HepG2 (cell line): Measurements from ENCODE around the gene IQCN. TPM values are rescaled to one million over a fixed set of nuclear protein-coding genes. Genes with fewer than 3 reads are reported as not detected.
A peak's percentile ranks its signal among the peaks of the same experiment; 100 is the strongest.

ENCODE experiments used
- ETV5 ChIP-seq: IDR thresholded peaks from 2 replicates; pipeline ENCODE4 v1.6.1; 2018; ENCODE audit warnings: missing biosample characterization, missing genetic modification reagents, inconsistent platforms, borderline replicate concordance
- GABPA ChIP-seq, 2 experiments: IDR thresholded peaks; 2 replicates each; pipeline ENCODE4 v1.6.1; 2011 to 2016; ENCODE audit warnings: low read depth in 2 of 2, low read length in 1 of 2, missing biosample characterization in 1 of 2, missing genetic modification characterization in 1 of 2
- HNRNPH1 ChIP-seq: fragments of 200-400 bp; formaldehyde crosslinking; optimal IDR thresholded peaks from 2 replicates; pipeline ENCODE3; 2017; ENCODE audit warnings: mild to moderate bottlenecking, low read depth, low read length
- NCOA5 ChIP-seq: sonication (generic); formaldehyde crosslinking; IDR thresholded peaks from 2 replicates; pipeline ENCODE4 v1.4.0; 2020; ENCODE audit warnings: missing genetic modification reagents
- RELA ChIP-seq: sonication (generic); formaldehyde crosslinking; IDR thresholded peaks from 2 replicates; pipeline ENCODE4 v1.4.0; 2020; ENCODE audit warnings: missing genetic modification reagents
- RFX5 ChIP-seq: IDR thresholded peaks from 2 replicates; pipeline ENCODE4 v1.6.1; 2011; ENCODE audit warnings: low read depth, low read length, improper control_type of control experiment
- ZNF264 ChIP-seq: sonication (generic); formaldehyde crosslinking; IDR thresholded peaks from 2 replicates; pipeline ENCODE4 v1.4.0; 2020; ENCODE audit warnings: missing genetic modification reagents
- ZNF383 ChIP-seq: sonication (generic); formaldehyde crosslinking; IDR thresholded peaks from 2 replicates; pipeline ENCODE4 v1.4.0; 2020; ENCODE audit warnings: missing genetic modification reagents, mild to moderate bottlenecking, borderline replicate concordance
- ZNF746 ChIP-seq: sonication (generic); formaldehyde crosslinking; IDR thresholded peaks from 2 replicates; pipeline ENCODE4 v1.8.0; 2022; ENCODE audit warnings: mild to moderate bottlenecking, missing genetic modification reagents
- polyA plus RNA-seq, 8 experiments: library from polyadenylated mRNA; depleted of rRNA in 3 of 8; stranded (reverse) in 7 of 8; unstranded in 1 of 8; fragments of >200 nt; fragmentation: Illumina TruSeq in 4 of 8; extraction: Trizol in 4 of 8; gene quantifications; 2 replicates each; pipeline versions ENCODE4 v1.2.1 to v1.2.3, GENCODE V29; 2011 to 2016; ENCODE audit warnings: low read depth in 4 of 8, missing spikeins in 1 of 8, mixed read lengths in 1 of 8; ENCODE audit not compliant: insufficient read depth in 1 of 8
- total RNA-seq, 5 experiments: library from RNA; depleted of rRNA; stranded (reverse); fragments of >200 nt; fragmentation: Illumina TruSeq; extraction: Trizol; gene quantifications; 2 replicates each; pipeline ENCODE4 v1.2.3, GENCODE V29; 2016; ENCODE audit warnings: low read depth in 1 of 5
- TF ChIP-seq, protein P1 (sequence below): IDR thresholded peaks from 2 replicates; pipeline ENCODE4 v1.6.1; 2016; ENCODE audit warnings: low read depth, control low read depth
- TF ChIP-seq, protein P2 (sequence below): sonication (generic); formaldehyde crosslinking; IDR thresholded peaks from 2 replicates; pipeline ENCODE4 v1.4.0; 2020; ENCODE audit warnings: missing genetic modification reagents, borderline replicate concordance
- TF ChIP-seq, protein P3 (sequence below): sonication (generic); formaldehyde crosslinking; IDR thresholded peaks from 2 replicates; pipeline ENCODE4 v1.4.0; 2020; ENCODE audit warnings: missing genetic modification reagents
- TF ChIP-seq, protein P4 (sequence below): sonication (generic); formaldehyde crosslinking; conservative IDR thresholded peaks from 2 replicates; pipeline ENCODE4 v1.4.0; 2020; ENCODE audit warnings: missing genetic modification reagents
- TF ChIP-seq, protein P5 (sequence below): sonication (generic); formaldehyde crosslinking; conservative IDR thresholded peaks from 2 replicates; pipeline ENCODE4 v1.8.0; 2022; ENCODE audit warnings: mild to moderate bottlenecking, moderate library complexity, missing genetic modification reagents
- TF ChIP-seq, protein P6 (sequence below): sonication (generic); formaldehyde crosslinking; IDR thresholded peaks from 2 replicates; pipeline ENCODE4 v1.4.0; 2020; ENCODE audit warnings: missing genetic modification reagents, borderline replicate concordance

The IQCN gene
- total and polyA plus RNA-seq, 2 of the 13 experiments (the other 11 are each of a cell fraction or from before 2014, with no cell fraction given): 0.04 to 0.18 TPM

DNA sequence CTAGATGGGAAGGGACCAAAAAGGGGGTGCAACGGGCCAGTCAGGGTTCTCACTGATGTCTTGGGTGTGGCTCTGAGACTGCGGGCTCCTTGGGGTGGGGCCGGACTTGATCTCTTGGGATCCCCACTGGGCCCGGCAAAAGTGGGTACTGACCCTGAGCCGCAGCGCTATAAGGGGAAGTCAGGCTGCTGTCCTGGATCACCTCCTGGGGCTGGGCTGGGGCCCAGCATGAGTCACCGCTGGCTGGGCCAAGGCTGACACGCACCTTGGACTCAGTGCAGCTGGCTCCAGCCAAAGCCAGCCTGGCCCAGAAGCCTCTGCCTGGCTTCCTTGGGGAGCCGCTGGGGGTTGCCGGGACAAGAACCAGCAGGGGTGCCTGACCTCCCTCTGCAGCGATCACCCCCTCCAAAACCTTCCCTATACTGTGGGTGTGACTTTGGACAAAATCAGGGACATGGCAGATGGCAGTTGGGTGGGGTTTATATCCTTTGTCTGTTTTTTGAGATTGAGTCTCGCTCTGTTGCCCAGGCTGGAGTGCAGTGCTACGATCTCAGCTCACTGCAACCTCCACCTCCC, 617 bp upstream of the IQCN start (continued):
- TF ChIP-seq ETV5: peak; percentile 53; the same call in 1 of the 2 replicates
- TF ChIP-seq, protein P1, sequence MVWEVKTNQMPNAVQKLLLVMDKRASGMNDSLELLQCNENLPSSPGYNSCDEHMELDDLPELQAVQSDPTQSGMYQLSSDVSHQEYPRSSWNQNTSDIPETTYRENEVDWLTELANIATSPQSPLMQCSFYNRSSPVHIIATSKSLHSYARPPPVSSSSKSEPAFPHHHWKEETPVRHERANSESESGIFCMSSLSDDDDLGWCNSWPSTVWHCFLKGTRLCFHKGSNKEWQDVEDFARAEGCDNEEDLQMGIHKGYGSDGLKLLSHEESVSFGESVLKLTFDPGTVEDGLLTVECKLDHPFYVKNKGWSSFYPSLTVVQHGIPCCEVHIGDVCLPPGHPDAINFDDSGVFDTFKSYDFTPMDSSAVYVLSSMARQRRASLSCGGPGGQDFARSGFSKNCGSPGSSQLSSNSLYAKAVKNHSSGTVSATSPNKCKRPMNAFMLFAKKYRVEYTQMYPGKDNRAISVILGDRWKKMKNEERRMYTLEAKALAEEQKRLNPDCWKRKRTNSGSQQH (CRISPR knock-in tag): no peak
- TF ChIP-seq, protein P2, sequence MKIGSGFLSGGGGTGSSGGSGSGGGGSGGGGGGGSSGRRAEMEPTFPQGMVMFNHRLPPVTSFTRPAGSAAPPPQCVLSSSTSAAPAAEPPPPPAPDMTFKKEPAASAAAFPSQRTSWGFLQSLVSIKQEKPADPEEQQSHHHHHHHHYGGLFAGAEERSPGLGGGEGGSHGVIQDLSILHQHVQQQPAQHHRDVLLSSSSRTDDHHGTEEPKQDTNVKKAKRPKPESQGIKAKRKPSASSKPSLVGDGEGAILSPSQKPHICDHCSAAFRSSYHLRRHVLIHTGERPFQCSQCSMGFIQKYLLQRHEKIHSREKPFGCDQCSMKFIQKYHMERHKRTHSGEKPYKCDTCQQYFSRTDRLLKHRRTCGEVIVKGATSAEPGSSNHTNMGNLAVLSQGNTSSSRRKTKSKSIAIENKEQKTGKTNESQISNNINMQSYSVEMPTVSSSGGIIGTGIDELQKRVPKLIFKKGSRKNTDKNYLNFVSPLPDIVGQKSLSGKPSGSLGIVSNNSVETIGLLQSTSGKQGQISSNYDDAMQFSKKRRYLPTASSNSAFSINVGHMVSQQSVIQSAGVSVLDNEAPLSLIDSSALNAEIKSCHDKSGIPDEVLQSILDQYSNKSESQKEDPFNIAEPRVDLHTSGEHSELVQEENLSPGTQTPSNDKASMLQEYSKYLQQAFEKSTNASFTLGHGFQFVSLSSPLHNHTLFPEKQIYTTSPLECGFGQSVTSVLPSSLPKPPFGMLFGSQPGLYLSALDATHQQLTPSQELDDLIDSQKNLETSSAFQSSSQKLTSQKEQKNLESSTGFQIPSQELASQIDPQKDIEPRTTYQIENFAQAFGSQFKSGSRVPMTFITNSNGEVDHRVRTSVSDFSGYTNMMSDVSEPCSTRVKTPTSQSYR: peak; percentile 35; the same call in 1 of the 2 replicates
- TF ChIP-seq, protein P3, sequence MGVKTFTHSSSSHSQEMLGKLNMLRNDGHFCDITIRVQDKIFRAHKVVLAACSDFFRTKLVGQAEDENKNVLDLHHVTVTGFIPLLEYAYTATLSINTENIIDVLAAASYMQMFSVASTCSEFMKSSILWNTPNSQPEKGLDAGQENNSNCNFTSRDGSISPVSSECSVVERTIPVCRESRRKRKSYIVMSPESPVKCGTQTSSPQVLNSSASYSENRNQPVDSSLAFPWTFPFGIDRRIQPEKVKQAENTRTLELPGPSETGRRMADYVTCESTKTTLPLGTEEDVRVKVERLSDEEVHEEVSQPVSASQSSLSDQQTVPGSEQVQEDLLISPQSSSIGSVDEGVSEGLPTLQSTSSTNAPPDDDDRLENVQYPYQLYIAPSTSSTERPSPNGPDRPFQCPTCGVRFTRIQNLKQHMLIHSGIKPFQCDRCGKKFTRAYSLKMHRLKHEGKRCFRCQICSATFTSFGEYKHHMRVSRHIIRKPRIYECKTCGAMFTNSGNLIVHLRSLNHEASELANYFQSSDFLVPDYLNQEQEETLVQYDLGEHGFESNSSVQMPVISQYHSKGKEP (CRISPR knock-in tag): no peak
- TF ChIP-seq, protein P4, sequence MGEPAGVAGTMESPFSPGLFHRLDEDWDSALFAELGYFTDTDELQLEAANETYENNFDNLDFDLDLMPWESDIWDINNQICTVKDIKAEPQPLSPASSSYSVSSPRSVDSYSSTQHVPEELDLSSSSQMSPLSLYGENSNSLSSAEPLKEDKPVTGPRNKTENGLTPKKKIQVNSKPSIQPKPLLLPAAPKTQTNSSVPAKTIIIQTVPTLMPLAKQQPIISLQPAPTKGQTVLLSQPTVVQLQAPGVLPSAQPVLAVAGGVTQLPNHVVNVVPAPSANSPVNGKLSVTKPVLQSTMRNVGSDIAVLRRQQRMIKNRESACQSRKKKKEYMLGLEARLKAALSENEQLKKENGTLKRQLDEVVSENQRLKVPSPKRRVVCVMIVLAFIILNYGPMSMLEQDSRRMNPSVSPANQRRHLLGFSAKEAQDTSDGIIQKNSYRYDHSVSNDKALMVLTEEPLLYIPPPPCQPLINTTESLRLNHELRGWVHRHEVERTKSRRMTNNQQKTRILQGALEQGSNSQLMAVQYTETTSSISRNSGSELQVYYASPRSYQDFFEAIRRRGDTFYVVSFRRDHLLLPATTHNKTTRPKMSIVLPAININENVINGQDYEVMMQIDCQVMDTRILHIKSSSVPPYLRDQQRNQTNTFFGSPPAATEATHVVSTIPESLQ: no peak
- TF ChIP-seq NCOA5: no peak
- 0 out of 2 replicates have a peak, but pooled peaks have one; percentile 23 for TF ChIP-seq ZNF264 (CRISPR knock-in tag)
- no peak for TF ChIP-seq GABPA (IDR thresholded peaks at IDR 0.05; ENCODE audit: low read depth, low read length)
- no peak for TF ChIP-seq GABPA (CRISPR knock-in tag; IDR thresholded peaks at IDR 0.05; ENCODE audit: low read depth)
- TF ChIP-seq, protein P5, sequence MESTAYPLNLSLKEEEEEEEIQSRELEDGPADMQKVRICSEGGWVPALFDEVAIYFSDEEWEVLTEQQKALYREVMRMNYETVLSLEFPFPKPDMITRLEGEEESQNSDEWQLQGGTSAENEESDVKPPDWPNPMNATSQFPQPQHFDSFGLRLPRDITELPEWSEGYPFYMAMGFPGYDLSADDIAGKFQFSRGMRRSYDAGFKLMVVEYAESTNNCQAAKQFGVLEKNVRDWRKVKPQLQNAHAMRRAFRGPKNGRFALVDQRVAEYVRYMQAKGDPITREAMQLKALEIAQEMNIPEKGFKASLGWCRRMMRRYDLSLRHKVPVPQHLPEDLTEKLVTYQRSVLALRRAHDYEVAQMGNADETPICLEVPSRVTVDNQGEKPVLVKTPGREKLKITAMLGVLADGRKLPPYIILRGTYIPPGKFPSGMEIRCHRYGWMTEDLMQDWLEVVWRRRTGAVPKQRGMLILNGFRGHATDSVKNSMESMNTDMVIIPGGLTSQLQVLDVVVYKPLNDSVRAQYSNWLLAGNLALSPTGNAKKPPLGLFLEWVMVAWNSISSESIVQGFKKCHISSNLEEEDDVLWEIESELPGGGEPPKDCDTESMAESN (CRISPR knock-in tag): no peak
- TF ChIP-seq ZNF746 (CRISPR knock-in tag): no peak
- no peak for TF ChIP-seq RELA (CRISPR knock-in tag)
- TF ChIP-seq, protein P6, sequence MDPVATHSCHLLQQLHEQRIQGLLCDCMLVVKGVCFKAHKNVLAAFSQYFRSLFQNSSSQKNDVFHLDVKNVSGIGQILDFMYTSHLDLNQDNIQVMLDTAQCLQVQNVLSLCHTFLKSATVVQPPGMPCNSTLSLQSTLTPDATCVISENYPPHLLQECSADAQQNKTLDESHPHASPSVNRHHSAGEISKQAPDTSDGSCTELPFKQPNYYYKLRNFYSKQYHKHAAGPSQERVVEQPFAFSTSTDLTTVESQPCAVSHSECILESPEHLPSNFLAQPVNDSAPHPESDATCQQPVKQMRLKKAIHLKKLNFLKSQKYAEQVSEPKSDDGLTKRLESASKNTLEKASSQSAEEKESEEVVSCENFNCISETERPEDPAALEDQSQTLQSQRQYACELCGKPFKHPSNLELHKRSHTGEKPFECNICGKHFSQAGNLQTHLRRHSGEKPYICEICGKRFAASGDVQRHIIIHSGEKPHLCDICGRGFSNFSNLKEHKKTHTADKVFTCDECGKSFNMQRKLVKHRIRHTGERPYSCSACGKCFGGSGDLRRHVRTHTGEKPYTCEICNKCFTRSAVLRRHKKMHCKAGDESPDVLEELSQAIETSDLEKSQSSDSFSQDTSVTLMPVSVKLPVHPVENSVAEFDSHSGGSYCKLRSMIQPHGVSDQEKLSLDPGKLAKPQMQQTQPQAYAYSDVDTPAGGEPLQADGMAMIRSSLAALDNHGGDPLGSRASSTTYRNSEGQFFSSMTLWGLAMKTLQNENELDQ (CRISPR knock-in tag): no peak
- TF ChIP-seq HNRNPH1: no peak
- TF ChIP-seq RFX5: 0 out of 2 replicates have a peak, but pooled peaks have one; percentile 26
- no peak for TF ChIP-seq ZNF383
